Chondrocyte (in vitro differentiated cells): ENCODE measurements around the gene CTDNEP1. TPM values are rescaled to one million over a fixed set of nuclear protein-coding genes. Genes with fewer than 3 reads are reported as not detected.

Experiments
- DNase-seq: peaks from one replicate; pipeline ENCODE4 v3.0.0; 2021; ENCODE audit warnings: mixed read lengths, low spot score
- H3K27ac Mint-ChIP-seq: one replicate; pipeline ENCODE4 v1.8.0; 2021; ENCODE audit warnings: mild to moderate bottlenecking, moderate library complexity, mixed read lengths; ENCODE audit not compliant: unreplicated experiment
- H3K27me3 Mint-ChIP-seq: 2 replicates; pipeline ENCODE4 v1.8.0; 2021; ENCODE audit warnings: low read depth, mixed read lengths
- H3K36me3 Mint-ChIP-seq: 2 replicates; pipeline ENCODE4 v1.8.0; 2021; ENCODE audit warnings: low read depth, mixed read lengths
- H3K4me1 Mint-ChIP-seq: 2 replicates; pipeline ENCODE4 v1.8.0; 2021; ENCODE audit warnings: low read depth, mild to moderate bottlenecking, mixed read lengths
- H3K4me3 Mint-ChIP-seq: one replicate; pipeline ENCODE4 v1.8.0; 2021; ENCODE audit warnings: mild to moderate bottlenecking, moderate library complexity, mixed read lengths; ENCODE audit not compliant: unreplicated experiment
- H3K9me3 Mint-ChIP-seq: 2 replicates; pipeline ENCODE4 v1.8.0; 2021; ENCODE audit warnings: low read depth, mixed read lengths
- total RNA-seq: library from RNA; stranded (reverse); gene quantifications from 3 replicates; pipeline ENCODE4 v1.2.1, GENCODE V29; 2021
- TF ChIP-seq, protein P1 (sequence below): fragments of 200-600 bp; sonication (generic); IDR thresholded peaks from 2 replicates; pipeline ENCODE4 v1.5.0; 2021; ENCODE audit warnings: antibody characterized with exemption, mild to moderate bottlenecking, moderate library complexity

Gene CTDNEP1
- total RNA-seq, 1 donor from 2014 or later = 105 TPM

DNA sequence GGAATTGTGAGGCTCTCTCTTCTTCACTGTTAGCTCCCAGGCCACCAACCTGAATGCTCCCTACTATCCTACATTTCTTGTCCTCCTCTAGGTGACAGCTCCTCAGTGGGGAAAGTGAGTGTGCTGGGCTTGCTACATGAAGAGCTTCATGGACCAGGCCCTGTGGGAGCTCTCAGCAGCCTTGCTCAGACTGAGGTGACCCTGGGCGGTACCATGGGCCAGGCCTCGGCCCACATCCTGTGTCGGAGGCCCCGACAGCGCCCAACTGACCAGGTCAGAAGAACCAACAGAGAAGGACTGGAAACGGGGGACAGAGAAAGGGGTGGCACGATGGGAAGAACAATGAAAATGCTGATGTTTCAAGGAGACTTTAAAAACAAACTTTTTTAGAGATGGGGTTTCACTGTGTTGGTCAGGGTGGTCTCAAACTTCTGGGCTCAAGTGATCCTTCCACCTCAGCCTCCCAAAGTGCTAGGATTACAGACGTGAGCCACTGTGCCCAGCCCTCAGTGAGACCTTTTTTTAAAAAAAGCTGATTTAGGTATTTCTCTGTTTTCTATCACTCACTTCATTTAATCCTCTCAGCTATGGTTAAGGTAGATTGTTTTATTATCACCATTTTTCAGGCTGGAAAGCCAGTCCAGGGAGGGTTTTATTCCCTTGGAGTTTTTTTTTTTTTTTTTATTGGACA is 5.4 kb upstream of the CTDNEP1 start:
- H3K36me3 Mint-ChIP-seq = peaks cover 23% of the 10 kb centered on the region
- H3K9me3 Mint-ChIP-seq = no peaks in the 10 kb centered on the region
- TF ChIP-seq, protein P1, sequence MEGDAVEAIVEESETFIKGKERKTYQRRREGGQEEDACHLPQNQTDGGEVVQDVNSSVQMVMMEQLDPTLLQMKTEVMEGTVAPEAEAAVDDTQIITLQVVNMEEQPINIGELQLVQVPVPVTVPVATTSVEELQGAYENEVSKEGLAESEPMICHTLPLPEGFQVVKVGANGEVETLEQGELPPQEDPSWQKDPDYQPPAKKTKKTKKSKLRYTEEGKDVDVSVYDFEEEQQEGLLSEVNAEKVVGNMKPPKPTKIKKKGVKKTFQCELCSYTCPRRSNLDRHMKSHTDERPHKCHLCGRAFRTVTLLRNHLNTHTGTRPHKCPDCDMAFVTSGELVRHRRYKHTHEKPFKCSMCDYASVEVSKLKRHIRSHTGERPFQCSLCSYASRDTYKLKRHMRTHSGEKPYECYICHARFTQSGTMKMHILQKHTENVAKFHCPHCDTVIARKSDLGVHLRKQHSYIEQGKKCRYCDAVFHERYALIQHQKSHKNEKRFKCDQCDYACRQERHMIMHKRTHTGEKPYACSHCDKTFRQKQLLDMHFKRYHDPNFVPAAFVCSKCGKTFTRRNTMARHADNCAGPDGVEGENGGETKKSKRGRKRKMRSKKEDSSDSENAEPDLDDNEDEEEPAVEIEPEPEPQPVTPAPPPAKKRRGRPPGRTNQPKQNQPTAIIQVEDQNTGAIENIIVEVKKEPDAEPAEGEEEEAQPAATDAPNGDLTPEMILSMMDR = no peak
- H3K4me1 Mint-ChIP-seq = peaks cover 22% of the 10 kb centered on the region
- peaks cover 2% of the 10 kb centered on the region for H3K27me3 Mint-ChIP-seq
- no peak overlapping the region for H3K4me3 Mint-ChIP-seq
- H3K27ac Mint-ChIP-seq = no peak overlapping the region
- no peak for DNase-seq

DNA sequence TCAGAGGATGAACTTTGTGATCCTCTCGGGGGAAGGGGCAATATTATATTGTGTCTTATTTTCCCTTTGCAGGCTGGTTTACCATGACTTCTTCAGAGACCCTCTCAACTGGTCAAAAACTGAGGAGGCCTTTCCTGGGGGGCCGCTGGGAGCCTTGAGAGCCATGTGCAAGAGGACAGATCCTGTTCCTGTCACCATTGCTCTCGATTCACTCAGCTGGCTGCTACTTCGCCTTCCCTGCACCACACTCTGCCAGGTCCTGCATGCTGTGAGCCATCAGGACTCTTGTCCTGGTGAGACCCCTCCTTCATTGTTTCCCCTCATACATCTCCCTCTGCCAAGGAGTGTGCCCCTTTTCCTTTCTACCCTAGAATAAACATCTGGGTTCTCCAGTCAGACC is 3.0 kb upstream of the CTDNEP1 start:
- Mint-ChIP-seq H3K36me3 (peaks cover 22% of the 10 kb centered on the region), H3K4me3 (no peak overlapping the region), H3K27ac (no peak overlapping the region), H3K4me1 (peaks cover 30% of the 10 kb centered on the region), H3K9me3 (no peaks in the 10 kb centered on the region), H3K27me3 (no peaks in the 10 kb centered on the region)
- DNase-seq = no peak
- TF ChIP-seq, protein P1 = no peak

DNA sequence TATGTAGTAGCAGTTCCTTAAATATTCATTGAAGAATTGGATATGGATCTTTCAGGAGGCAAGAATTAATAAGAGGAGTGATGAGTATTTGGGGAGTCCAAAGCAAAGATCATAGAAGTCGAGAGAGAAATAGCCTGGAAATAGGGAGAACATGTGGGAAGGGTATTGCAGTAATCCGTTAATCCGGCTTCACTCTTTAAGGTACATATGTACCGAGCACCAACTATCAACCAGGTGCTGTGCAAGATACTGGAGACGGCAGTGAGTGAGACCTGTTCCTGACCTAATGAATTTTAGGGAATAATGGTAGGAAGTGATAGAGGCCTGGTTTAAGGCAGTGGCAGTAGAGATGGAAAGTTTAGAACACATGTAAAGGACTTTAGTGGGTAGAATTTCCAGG is 1.5 kb upstream of the CTDNEP1 start:
- H3K4me1 Mint-ChIP-seq = peaks cover 41% of the 10 kb centered on the region
- TF ChIP-seq, protein P1 = no peak
- no peak for DNase-seq
- no peaks in the 10 kb centered on the region for H3K27me3 Mint-ChIP-seq
- peak overlapping the region; percentile 100 for H3K27ac Mint-ChIP-seq
- peaks cover 17% of the 10 kb centered on the region for H3K36me3 Mint-ChIP-seq
- H3K9me3 Mint-ChIP-seq = no peaks in the 10 kb centered on the region
- H3K4me3 Mint-ChIP-seq = peak overlapping the region; percentile 98

DNA sequence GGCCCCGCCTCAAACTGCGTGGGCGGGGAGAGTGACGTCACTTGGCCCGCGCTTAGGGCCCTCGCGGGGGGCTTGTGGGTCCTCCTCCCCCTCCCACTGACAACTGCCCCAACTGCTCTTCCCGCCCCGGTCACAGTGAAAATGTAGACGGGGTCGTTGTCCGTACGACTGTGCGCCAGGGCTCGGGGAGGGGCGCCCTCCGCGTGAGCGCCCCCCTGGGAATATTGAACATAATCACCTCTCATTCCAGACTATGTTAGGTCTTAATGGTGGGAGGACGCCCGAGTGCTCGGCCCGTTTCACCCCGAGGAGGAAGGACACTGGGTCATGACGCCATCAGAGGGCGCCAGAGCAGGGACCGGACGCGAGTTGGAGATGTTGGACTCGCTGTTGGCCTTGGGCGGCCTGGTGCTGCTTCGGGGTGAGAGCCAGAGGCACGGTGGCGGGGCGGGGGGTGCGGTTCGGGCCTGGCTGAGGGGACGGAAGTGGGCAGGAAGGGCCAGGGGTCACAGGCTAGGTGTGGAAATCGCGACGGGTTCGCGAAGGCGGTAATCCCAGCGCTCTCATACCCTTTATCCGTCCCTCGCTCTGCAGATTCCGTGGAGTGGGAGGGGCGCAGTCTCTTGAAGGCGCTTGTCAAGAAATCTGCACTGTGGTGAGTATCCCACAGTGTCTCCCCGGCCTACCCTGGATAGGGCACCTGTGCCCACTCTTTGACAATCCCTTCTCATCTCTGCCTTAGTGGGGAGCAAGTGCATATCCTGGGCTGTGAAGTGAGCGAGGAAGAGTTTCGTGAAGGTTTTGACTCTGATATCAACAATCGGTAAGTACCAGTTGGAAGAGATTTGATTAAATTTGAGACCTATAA is 876 bp upstream of the CTDNEP1 start, which contains the start of gene ELP5:
Gene ELP5 (plus strand): TSS at position 40 of the 868 bp plus-strand sequence. CDS start 336 bp downstream, at position 376.
- H3K9me3 Mint-ChIP-seq = no peaks in the 10 kb centered on the region
- peak within 1 kb of the TSS; percentile 100 for H3K27ac Mint-ChIP-seq
- H3K4me3 Mint-ChIP-seq = peak within 1 kb of the TSS; percentile 98
- peak; percentile 96 for DNase-seq
- peaks cover 41% of the 10 kb centered on the region for H3K4me1 Mint-ChIP-seq
- TF ChIP-seq, protein P1 = peak; percentile 54
- H3K36me3 Mint-ChIP-seq = peaks cover 15% of the 10 kb centered on the region
- no peaks in the 10 kb centered on the region for H3K27me3 Mint-ChIP-seq
